GM12892 (cell line): Measurements from ENCODE around the gene EFEMP2.

Experiments used
- DNase-seq: peaks from one replicate; pipeline ENCODE4 v3.0.0; 2011; ENCODE audit not compliant: insufficient read length
- FAIRE-seq: peaks from 2 replicates; lab custom pipeline; 2011; peaks lifted over from hg19 to GRCh38; lab: Jason Lieb, UNC
- POLR2A ChIP-seq: IDR thresholded peaks from 2 replicates; pipeline ENCODE4 v1.6.1; 2011; ENCODE audit warnings: low read depth, low read length, control low read depth
- POLR2AphosphoS5 ChIP-seq: IDR thresholded peaks from 2 replicates; pipeline ENCODE4 v1.6.1; 2011; ENCODE audit warnings: low read depth, low read length, control low read depth
- TAF1 ChIP-seq: IDR thresholded peaks from 2 replicates; pipeline ENCODE4 v1.6.1; 2011; ENCODE audit warnings: low read depth, mild to moderate bottlenecking, control low read depth, low read length, borderline replicate concordance

EFEMP2 gene

GRCh38 chr11:65859095-65859811 lies 13.3 kb downstream of the EFEMP2 start:
- peak; percentile 95 for DNase-seq
- TF ChIP-seq POLR2A (peak; percentile 95), POLR2AphosphoS5 (peak; percentile 99), TAF1 (peak; percentile 96)
- peak; percentile 93 for FAIRE-seq

- no peak for DNase-seq
- no peak for FAIRE-seq
- TF ChIP-seq POLR2A = no peak; the same call in 1 of the 2 replicates
- no peak for TF ChIP-seq POLR2AphosphoS5
- TF ChIP-seq TAF1 = no peak
These were observed 13.9 kb downstream of the EFEMP2 start for GRCh38 chr11:65858681-65859087.

- peak; percentile 78 for DNase-seq
- TF ChIP-seq TAF1 = peak; percentile 95
- peak; percentile 99 for TF ChIP-seq POLR2AphosphoS5
- peak; percentile 100 for TF ChIP-seq POLR2A
- peak; percentile 92 for FAIRE-seq
These were observed 14.5 kb downstream of the EFEMP2 start, which contains the start of gene CFL1 for GRCh38 chr11:65857853-65858680. Gene CFL1 (minus strand): TSS chr11:65858180. CDS start chr11:65858099, 81 bp downstream.

- FAIRE-seq (no peak), DNase-seq (no peak)
- TF ChIP-seq POLR2A (no peak), POLR2AphosphoS5 (no peak), TAF1 (no peak)
These were observed 15.1 kb downstream of the EFEMP2 start for GRCh38 chr11:65857500-65857852.

DNA sequence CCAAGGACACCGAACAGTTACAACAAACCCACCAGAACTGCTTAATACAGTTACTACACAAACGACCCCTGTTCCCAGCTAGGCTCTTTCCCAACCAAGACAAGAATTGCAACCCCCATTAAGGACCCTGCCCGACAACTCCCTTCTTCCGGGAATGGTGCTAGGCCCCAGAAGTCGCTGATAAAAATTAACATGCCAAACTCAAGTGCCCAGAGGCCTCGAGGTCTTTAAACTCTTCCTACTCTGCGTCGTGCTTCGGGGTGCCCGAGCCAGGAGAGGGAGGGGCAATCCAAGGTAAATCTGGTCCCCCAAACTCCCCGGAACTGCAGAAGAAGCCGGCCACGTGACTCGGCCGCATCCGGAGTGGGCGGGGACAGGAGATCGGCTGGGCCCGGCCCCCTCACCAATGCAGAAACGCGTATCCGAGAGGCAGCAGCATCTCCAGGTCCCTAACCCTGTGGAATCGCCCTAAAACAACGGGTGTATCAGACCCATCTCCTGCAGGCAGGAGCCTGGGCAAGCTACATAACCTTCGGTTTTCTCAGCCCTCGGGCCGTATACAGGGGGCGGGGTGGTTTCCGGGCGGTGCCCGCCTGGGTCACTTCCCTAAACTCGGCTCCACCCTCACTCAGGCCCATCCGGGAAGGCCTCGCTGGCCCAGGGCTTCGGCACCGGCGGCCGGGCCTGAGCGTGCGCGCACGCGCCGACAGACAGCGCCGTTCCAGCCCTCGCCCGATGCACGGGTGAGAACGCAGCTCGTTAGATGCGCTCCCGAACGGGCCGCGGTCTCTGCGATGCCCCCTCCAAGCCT lies 15.7 kb downstream of the EFEMP2 start:
- DNase-seq = peak; percentile 69
- FAIRE-seq = peak; percentile 89
- TF ChIP-seq TAF1 = no peak
- peak; percentile 87 for TF ChIP-seq POLR2AphosphoS5
- peak; percentile 73 for TF ChIP-seq POLR2A

DNA sequence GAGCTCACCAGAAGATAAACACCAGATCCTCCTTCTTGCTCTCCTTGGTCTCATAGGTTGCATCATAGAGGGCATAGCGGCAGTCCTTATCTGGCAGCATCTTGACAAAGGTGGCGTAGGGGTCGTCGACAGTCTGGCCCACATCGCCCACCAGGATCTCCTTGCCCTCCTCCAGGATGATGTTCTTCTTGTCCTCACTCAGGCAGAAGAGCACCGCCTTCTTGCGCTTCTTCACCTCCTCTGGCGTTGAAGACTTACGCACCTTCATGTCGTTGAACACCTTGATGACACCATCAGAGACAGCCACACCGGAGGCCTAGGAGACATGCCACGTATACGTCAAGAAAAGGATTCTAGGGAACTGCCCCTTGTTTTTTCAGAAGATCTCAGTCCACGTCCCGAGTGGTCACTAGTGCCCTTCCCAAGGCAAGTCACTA lies 16.7 kb downstream of the EFEMP2 start:
- FAIRE-seq = no peak
- TF ChIP-seq POLR2AphosphoS5 = peak; percentile 61
- TF ChIP-seq POLR2A = no peak; the same call in 1 of the 2 replicates
- no peak for TF ChIP-seq TAF1
- DNase-seq = no peak

- TF ChIP-seq POLR2AphosphoS5 (no peak; the same call in 1 of the 2 replicates), POLR2A (no peak; the same call in 1 of the 2 replicates), TAF1 (no peak)
These were observed 17.5 kb downstream of the EFEMP2 start for GRCh38 chr11:65854852-65855837.

GRCh38 chr11:65854161-65854592 lies 18.4 kb downstream of the EFEMP2 start:
- no peak for DNase-seq
- TF ChIP-seq POLR2AphosphoS5 (peak; percentile 46; the same call in 1 of the 2 replicates), POLR2A (no peak)
- FAIRE-seq = no peak

More at GRCh38 chr11:65854852-65855837, 17.5 kb downstream of the EFEMP2 start:
- DNase-seq (no peak), FAIRE-seq (no peak)

DNA sequence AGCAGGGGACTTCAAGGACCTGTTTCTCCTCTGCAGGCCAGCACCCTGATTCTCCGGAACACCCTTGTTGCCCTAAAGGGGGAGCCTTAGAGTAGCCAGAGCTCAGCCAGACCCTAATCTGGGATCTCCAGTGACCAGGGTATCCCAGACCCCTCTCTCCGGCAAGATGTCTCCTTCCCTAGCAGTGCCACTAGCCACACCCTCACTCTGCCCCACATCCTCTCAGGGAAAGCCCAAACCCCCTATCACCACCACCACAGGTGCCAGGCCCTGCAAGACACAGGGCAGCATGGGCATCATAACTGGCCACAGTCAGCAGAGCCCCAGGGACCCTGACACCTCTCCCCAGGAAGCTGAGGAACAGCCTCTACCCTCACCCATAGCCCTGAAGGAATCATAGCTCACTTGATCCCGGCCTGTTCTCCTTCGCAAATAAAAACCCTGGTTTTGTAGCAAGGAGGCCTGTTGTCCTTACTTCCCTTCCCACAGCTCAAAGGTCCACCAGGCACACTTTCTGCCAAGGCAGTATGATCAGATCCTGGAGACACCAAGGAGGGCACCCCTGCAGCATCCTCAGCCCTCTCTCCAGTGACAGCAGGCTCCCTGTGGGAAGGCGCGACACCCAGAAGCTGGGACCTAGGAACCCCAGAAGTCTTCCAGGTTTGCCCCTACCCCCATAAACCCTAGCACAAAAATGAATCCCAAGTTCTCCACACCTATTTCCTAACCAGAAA lies 19.2 kb downstream of the EFEMP2 start:
- TF ChIP-seq TAF1 (no peak), POLR2A (peak; percentile 75), POLR2AphosphoS5 (peak; percentile 19)
- FAIRE-seq = no peak
- DNase-seq = no peak

DNA sequence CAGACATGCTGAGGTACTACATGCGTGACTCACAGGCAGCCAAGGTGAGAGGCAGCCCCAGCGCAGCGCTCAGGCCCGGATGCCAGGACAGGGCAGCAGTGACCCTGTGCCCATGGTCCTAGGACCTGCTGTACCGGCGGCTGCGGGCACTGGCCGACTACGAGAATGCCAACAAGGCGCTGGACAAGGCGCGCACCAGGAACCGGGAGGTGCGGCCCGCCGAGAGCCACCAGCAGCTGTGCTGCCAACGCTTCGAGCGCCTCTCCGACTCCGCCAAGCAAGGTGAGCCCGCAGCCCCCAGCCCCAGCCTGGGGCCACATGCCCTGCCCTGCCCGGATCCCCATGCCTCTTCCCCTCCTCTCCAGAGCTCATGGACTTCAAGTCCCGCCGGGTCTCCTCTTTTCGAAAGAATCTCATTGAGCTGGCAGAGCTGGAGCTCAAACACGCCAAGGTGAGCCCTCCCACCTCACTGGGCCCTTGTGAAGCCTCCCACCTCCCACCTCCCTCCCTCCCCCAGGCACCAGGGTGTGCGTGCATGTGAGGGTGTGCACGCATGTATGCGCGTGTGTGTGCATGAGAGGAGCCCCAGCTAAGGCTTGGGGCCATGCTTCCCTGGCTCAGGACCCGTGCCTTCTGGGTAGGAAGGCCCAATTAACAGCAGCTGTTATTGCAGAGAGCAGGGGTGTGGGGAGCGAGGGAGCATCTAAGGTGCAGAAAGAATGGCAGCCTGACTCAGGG lies 19.9 kb downstream of the EFEMP2 start:
- peak; percentile 56 for TF ChIP-seq POLR2A
- no peak for TF ChIP-seq TAF1
- TF ChIP-seq POLR2AphosphoS5 = peak; percentile 48
- DNase-seq = no peak
- FAIRE-seq = no peak
